Measurements from ENCODE around the gene CDC5L.

GRCh38 chr6:44444853-44445252 lies 57.3 kb downstream of the CDC5L start:
- no peak for TF ChIP-seq CTCF (IDR thresholded peaks at IDR 0.05)
- no peak for TF ChIP-seq POLR2A (IDR thresholded peaks at IDR 0.05)
- no peak for TF ChIP-seq EP300 (IDR thresholded peaks at IDR 0.05)
